Hematopoietic multipotent progenitor cell (in vitro differentiated cells): ENCODE results near the gene SLAMF7. TPM values are rescaled to one million over a fixed set of nuclear protein-coding genes. Genes with fewer than 3 reads are reported as not detected.

ENCODE experiments used
- DNase-seq, 3 donors: peaks; one replicate each; pipeline ENCODE4 v3.0.0-alpha.2; 2011 to 2015; ENCODE audit warnings: low read depth in 2 of 3, low spot score in 2 of 3
- total RNA-seq: library from RNA; depleted of rRNA; stranded (reverse); fragments of >200 nt; gene quantifications from one replicate; pipeline ENCODE4 v1.2.3, GENCODE V29; 2012

The SLAMF7 gene
- total RNA-seq, 1 donor = 0.27 TPM

GRCh38 chr1:160744852-160745520, 5.9 kb downstream of the SLAMF7 start:
- no peak for DNase-seq

GRCh38 chr1:160745551-160745950, 6.5 kb downstream of the SLAMF7 start:
- DNase-seq = no peak

DNA sequence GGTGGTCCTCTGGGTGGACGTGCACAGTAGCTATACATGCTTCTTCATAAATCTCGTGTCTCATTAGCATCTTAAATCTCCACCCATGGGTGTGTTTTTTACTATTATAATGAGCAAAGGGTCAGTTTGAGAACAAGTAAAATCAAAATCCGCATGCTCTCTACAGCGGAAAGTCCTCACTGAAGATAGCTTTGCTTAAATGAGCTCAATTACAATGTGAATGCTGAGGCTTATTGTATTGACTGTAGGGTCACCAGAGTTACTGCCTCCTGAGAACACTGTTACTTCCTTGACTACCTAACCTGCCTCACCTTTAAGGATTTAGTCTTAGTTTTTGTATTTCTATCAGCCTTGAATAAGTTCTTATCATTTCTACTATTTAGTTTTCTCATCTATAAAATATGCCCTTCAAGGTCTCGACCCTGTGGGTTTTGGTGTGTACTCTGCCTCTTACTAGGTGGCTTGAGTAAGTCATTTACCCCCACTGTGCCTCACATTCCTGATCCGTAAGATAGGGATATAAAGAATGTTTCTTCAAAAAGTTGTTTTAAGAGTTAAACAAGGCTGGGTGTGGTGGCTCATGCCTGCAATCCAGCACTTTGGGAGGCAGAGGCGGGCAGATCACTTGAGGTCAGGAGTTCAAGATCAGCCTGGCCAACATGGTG, 7.9 kb downstream of the SLAMF7 start:
- no peak for DNase-seq

GRCh38 chr1:160747717-160748116, 8.7 kb downstream of the SLAMF7 start:
- no peak for DNase-seq

GRCh38 chr1:160748181-160748877, 9.3 kb downstream of the SLAMF7 start:
- DNase-seq = no peak

- peak in 1 of 3 donors; percentile 50 for DNase-seq
Measured at GRCh38 chr1:160748878-160749269, 9.8 kb downstream of the SLAMF7 start.

DNA sequence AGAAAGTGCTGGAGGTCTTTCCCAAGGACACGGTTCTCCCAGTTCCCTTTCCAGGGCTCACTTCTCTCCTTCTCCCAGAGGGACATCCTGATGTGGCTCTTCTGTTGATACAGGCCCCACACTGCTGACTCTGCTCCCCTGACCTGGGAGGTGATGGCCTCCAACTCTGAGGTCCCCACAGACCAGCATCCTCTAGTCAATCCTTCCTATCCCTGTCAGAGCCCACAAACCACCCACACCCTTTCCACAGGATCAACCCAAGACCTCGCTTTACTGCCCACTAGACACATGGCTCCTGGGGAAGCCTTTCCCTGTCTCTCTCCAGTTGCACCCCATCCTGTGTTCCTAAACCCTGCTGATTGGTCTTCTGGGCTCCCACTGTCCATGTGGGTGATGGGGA, 11.6 kb downstream of the SLAMF7 start:
- DNase-seq = no peak

GRCh38 chr1:160752406-160752805, 13.4 kb downstream of the SLAMF7 start:
- no peak for DNase-seq

GRCh38 chr1:160752924-160753323, 13.9 kb downstream of the SLAMF7 start:
- DNase-seq = no peak

- DNase-seq = no peak
Measured at GRCh38 chr1:160753594-160753993, 14.5 kb downstream of the SLAMF7 start.

DNA sequence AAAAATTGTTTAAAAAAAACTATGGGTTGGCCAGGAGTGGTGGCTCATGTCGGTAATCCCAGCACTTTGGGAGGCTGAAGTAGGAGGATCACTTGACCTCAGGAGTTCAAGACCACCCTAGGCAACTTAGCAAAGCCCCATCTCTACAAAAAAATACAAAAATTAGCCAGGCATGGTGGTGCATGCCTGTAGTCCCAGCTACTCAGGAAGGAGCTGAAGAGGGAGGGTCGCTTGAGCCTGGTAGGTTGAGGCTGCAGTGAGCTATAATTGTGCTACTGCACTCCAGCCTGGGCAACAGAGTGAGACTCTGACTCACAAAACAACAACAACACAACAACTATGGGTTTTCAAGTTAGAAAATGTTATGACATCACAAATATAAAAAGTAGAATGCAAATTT, 16.4 kb downstream of the SLAMF7 start:
- DNase-seq = no peak

- DNase-seq = no peak
Measured at GRCh38 chr1:160755911-160756848, 17.1 kb downstream of the SLAMF7 start.

- DNase-seq = no peak
Measured at GRCh38 chr1:160756849-160757201, 17.8 kb downstream of the SLAMF7 start.

- no peak for DNase-seq
Measured at GRCh38 chr1:160758521-160758920, 19.5 kb downstream of the SLAMF7 start.

DNA sequence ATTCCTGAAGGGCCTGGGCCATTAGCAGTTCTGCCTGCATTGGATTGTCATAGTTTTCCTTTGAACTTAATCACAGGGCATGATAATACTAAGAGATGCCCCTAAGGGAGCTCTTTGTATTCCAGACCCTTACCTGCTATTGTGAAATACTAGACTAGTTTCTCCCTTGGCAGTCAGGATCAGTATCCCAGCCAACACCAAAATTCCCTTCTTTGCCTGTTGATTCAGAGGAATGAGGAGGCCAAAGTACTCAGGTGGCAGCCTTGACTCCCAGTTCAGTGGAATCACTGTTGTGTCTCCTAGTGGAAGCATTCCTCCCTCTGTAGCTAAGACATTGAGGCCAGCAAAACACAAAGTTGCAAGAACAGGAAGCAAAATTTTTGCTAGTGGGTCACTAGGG, 20.7 kb downstream of the SLAMF7 start:
- DNase-seq = no peak

- no peak for DNase-seq
Measured at GRCh38 chr1:160761046-160761445, 22.0 kb downstream of the SLAMF7 start.

- DNase-seq = no peak
Measured at GRCh38 chr1:160761886-160762285, 22.8 kb downstream of the SLAMF7 start.

GRCh38 chr1:160763993-160764392, 24.9 kb downstream of the SLAMF7 start:
- no peak for DNase-seq

- no peak for DNase-seq
Measured at GRCh38 chr1:160767395-160768294, 28.6 kb downstream of the SLAMF7 start.

DNA sequence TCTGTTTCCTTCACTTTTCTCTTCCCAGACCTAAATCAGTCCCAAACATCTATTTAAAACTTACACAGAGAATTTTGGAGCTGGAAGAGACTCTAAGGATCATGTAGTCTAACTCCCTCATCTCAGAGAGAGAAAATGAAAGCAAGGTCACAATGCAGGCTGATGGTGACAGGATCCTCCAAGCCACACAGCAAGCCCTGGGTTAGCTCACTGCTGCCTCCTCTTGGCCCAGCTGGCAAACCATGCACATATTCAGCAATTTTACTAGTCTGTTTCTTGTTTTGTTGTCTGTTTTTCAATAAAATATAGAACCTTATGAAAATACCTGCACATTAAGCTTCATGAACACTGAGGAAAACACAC, 29.2 kb downstream of the SLAMF7 start:
- DNase-seq = peak; percentile 58 to 82 (median 70)
